Measurements from ENCODE around the gene TSEN15. TPM values are rescaled to one million over a fixed set of nuclear protein-coding genes. Genes with fewer than 3 reads are reported as not detected.

Gene TSEN15
- total RNA-seq, 4 donors from 2014 or later, result 14.8 to 24.7 (median 21.3) TPM

GRCh38 chr1:184050636-184051035 is 894 bp upstream of the TSEN15 start:
- no peak for DNase-seq (ENCODE audit: low spot score in 2 of 2)
- H3K9me3 ChIP-seq, result no peaks in the 10 kb centered on the region
- H3K27ac ChIP-seq, result no peak overlapping the region
- no peaks in the 10 kb centered on the region for H3K36me3 ChIP-seq
- TF ChIP-seq EP300 (IDR thresholded peaks at IDR 0.05), result no peak
- TF ChIP-seq POLR2AphosphoS5 (IDR thresholded peaks at IDR 0.05), result no peak
- TF ChIP-seq, protein P1, sequence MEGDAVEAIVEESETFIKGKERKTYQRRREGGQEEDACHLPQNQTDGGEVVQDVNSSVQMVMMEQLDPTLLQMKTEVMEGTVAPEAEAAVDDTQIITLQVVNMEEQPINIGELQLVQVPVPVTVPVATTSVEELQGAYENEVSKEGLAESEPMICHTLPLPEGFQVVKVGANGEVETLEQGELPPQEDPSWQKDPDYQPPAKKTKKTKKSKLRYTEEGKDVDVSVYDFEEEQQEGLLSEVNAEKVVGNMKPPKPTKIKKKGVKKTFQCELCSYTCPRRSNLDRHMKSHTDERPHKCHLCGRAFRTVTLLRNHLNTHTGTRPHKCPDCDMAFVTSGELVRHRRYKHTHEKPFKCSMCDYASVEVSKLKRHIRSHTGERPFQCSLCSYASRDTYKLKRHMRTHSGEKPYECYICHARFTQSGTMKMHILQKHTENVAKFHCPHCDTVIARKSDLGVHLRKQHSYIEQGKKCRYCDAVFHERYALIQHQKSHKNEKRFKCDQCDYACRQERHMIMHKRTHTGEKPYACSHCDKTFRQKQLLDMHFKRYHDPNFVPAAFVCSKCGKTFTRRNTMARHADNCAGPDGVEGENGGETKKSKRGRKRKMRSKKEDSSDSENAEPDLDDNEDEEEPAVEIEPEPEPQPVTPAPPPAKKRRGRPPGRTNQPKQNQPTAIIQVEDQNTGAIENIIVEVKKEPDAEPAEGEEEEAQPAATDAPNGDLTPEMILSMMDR (IDR thresholded peaks at IDR 0.05), result no peak
- TF ChIP-seq POLR2A (IDR thresholded peaks at IDR 0.05), result no peak
- H3K4me1 ChIP-seq, result peaks cover 29% of the 10 kb centered on the region
- peak overlapping the region; percentile 89 for H3K4me3 ChIP-seq
- no peaks in the 10 kb centered on the region for H3K27me3 ChIP-seq

DNA sequence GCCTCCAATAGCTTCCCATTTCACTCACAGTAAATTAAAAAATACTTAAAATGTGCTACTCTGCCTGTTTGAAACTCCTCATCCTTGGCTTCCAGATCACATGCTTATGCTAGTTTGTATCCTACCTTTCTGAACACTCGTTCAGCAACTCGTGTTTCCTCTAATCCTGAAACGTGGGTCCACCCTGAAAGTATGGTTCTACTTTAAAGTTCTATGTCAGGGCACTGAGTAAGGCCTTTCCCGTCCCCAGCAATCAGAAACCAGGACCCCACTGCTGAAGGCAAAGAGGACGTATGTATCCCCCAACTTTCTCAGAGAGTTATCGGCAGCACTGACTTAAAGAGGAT is 419 bp upstream of the TSEN15 start:
- no peaks in the 10 kb centered on the region for H3K9me3 ChIP-seq
- WGBS, result 0% methylated on average over 6 of the region's 6 CpGs
- H3K27me3 ChIP-seq, result no peaks in the 10 kb centered on the region
- TF ChIP-seq POLR2A (IDR thresholded peaks at IDR 0.05), result no peak
- TF ChIP-seq, protein P1 (IDR thresholded peaks at IDR 0.05), result no peak
- peaks cover 29% of the 10 kb centered on the region for H3K4me1 ChIP-seq
- H3K27ac ChIP-seq, result peak overlapping the region; percentile 78
- peak overlapping the region; percentile 89 for H3K4me3 ChIP-seq
- DNase-seq (ENCODE audit: low spot score in 2 of 2), result no peak
- no peaks in the 10 kb centered on the region for H3K36me3 ChIP-seq

- H3K36me3 ChIP-seq, result no peaks in the 10 kb centered on the region
- 4% methylated on average over 7 of the region's 7 CpGs for WGBS
- H3K9me3 ChIP-seq, result no peaks in the 10 kb centered on the region
- peak overlapping the region; percentile 89 for H3K4me3 ChIP-seq
- peaks cover 29% of the 10 kb centered on the region for H3K4me1 ChIP-seq
- no peak for DNase-seq (ENCODE audit: low spot score in 2 of 2)
- H3K27ac ChIP-seq, result peak overlapping the region; percentile 78
- TF ChIP-seq, protein P1 (IDR thresholded peaks at IDR 0.05), result no peak
- TF ChIP-seq POLR2A (IDR thresholded peaks at IDR 0.05) (no peak), POLR2AphosphoS5 (IDR thresholded peaks at IDR 0.05) (no peak), EP300 (IDR thresholded peaks at IDR 0.05) (no peak)
- no peaks in the 10 kb centered on the region for H3K27me3 ChIP-seq
Observed at GRCh38 chr1:184052194-184052559, 647 bp downstream of the TSEN15 start.

DNA sequence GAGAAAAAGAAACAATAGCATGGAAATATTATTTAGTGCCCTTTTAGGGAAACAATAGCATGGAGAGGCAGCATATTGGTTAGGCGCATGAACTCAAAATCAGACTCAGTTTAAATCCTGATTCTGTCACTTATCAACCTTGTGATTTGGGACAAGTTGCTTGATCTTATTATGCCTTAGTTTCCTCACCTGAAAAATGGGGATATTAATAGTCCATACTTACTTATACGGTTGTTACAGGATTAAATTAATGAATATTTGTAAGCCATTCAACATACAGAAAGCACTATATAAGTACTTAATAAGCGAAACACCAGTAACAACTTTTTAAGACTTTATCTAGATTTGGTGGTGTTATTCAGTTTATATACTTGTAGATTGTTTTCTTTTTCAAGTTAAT is 1.2 kb downstream of the TSEN15 start:
- Histone ChIP-seq H3K27ac (no peak overlapping the region), H3K9me3 (no peaks in the 10 kb centered on the region), H3K36me3 (no peaks in the 10 kb centered on the region), H3K4me3 (peak overlapping the region; percentile 89), H3K4me1 (peaks cover 29% of the 10 kb centered on the region), H3K27me3 (no peaks in the 10 kb centered on the region)
- DNase-seq (ENCODE audit: low spot score in 2 of 2), result no peak
- WGBS, result 71% methylated on average over 3 of the region's 3 CpGs
- no peak for TF ChIP-seq POLR2A (IDR thresholded peaks at IDR 0.05)
- no peak for TF ChIP-seq EP300 (IDR thresholded peaks at IDR 0.05)
- TF ChIP-seq, protein P1 (IDR thresholded peaks at IDR 0.05), result no peak
- TF ChIP-seq POLR2AphosphoS5 (IDR thresholded peaks at IDR 0.05), result no peak

GRCh38 chr1:184053881-184054280 is 2.4 kb downstream of the TSEN15 start:
- no peak for DNase-seq (ENCODE audit: low spot score in 2 of 2)
- no peaks in the 10 kb centered on the region for H3K36me3 ChIP-seq

More at GRCh38 chr1:184053881-184054280, 2.4 kb downstream of the TSEN15 start:
- H3K9me3 ChIP-seq, result no peaks in the 10 kb centered on the region
- H3K4me1 ChIP-seq, result peaks cover 29% of the 10 kb centered on the region
- H3K27ac ChIP-seq, result no peak overlapping the region
- no peak overlapping the region for H3K4me3 ChIP-seq
- TF ChIP-seq EP300 (IDR thresholded peaks at IDR 0.05) (no peak), POLR2A (IDR thresholded peaks at IDR 0.05) (no peak), POLR2AphosphoS5 (IDR thresholded peaks at IDR 0.05) (no peak)
- TF ChIP-seq, protein P1 (IDR thresholded peaks at IDR 0.05), result no peak
- no peaks in the 10 kb centered on the region for H3K27me3 ChIP-seq

Measured in suprapubic skin (tissue), 4 donors.